HG02852 (cell line): ENCODE data around the gene NTNG2.

ENCODE experiments used
- ATAC-seq: cut with Tn5 transposase; IDR thresholded peaks from one replicate; pipeline ENCODE4 v1.9.1; 2021; ENCODE audit warnings: mild to moderate bottlenecking, moderate library complexity; ENCODE audit not compliant: unreplicated experiment

The NTNG2 gene

DNA sequence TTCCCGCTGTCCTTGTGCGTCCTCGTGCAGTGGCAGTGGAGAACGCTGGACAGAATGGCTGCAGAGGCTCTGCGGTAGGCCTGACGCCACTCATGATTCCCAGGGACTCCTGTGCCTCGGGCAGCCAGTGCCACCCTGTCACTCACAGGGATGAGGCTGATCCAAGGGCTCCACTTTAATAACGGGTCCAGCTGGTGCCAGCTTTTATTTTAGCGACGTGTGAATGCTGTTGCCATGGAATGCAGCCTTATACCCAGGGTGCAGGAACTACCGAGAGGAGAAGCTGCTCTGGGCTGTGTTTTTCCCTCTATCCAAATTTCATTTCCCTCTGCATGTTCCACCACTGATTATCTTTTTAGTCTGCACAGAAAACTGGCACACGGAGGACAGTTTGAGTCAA, 15.8 kb upstream of the NTNG2 start:
- ATAC-seq, result no peak

DNA sequence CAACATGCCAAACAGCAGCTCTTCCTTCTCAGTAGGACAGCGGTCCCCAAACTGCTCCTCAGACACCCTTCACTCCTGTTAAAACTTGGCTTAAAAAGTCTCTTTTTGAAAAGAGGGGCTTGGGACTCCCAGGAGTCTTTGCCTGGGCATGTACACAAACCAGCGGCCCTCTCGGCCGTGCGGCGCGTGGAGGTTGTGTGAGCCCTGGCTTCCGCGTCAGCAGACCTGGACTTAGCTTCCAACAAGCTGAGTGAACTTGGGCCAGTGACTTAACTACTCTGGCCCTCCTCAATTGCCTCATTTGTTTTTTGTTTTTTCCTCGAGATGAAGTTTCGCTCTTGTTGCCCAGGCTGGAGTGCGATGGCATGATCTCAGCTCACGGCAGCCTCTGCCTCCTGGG, 15.3 kb upstream of the NTNG2 start:
- no peak for ATAC-seq

DNA sequence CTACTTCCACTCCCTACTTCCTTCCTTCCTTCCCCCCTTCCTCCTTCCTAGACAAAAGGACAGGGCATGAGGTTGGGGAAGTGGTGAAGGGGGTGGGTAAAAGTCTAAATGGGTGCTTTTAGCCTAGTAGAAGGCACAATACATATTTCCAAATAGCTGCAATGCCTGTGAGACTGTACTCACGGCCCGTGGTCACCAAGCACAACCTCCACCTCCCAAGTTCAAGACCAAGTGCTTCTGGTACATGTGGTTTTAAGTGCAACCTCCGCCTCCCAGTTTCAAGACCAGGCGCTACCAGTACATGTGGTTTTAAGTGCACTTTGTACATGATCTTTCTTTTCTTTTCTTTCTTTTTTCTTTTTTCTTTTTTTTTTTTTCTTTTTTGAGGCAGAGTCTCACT, 14.5 kb upstream of the NTNG2 start:
- ATAC-seq, result no peak

GRCh38 chr9:132147839-132148238, 14.0 kb upstream of the NTNG2 start:
- ATAC-seq, result no peak

- ATAC-seq, result no peak
Observed at GRCh38 chr9:132150256-132150655, 11.6 kb upstream of the NTNG2 start.

DNA sequence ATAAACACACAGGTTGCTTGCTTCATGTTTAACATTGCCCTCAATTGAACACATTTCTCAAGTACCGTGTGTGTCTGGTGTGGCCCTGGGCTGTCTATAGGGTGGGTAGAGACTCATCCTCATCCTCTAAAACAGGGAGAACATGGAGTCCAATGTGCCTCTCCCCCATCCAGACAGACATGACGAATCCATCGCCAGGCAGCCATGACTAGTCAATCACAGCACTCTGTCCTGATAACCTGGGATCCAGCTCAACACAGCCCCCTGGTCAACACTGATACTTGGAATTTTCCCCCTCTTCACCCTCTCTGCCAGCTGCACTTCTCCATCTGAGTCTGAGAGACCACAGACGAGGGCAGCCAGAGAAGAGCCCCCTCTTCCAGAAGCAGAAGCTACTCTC, 10.7 kb upstream of the NTNG2 start:
- no peak for ATAC-seq

- ATAC-seq, result no peak
Observed at GRCh38 chr9:132152231-132152630, 9.6 kb upstream of the NTNG2 start.

DNA sequence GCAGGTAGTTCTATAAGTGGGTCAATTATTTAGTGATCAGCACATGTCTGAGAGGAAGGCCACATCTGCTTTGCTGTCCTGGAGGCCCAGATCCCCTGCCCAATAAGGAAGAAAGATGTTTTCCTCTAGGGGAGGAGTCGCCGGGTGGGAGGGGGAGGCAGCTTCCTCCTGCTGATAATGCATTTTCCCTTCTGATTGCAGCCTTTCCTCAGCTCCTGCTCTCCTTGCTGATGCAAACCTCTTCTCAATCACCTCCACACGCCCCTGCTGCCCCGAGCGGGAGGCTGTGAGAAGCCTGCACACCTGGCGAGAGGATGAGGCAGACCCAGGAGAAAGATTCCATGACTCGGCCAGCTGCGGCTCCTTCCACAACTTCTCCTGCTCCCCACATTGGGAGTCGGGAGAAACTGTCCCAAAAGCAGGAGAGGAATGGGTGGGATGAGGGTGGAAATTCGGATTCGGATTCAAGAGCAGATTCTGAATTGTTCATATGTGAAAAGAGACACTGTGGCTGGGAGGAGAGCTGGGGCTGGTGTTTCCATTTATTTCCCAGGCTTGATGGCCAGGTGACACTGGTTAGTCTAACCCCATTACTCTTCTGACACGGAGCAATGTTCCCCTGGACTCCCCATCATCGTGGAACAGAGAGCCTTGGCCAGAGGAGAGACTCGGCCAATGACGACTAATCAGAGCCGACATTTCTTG, 6.8 kb upstream of the NTNG2 start:
- no peak for ATAC-seq

DNA sequence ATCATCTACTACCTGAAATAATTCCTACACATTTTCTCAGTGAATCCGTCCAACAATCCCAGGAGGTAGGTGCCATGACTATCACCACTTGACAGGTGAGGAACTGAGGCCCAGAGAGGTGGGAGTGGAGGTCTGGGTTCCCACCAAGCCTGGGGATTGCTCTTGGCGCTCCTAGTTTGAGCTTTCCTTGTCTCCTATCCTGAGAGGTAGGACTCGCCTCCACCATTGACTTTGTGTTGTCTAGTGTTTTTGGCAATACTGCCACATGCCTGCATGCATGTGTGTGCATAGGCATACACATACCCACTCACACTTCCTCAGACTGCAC, 6.3 kb upstream of the NTNG2 start:
- ATAC-seq, result no peak

DNA sequence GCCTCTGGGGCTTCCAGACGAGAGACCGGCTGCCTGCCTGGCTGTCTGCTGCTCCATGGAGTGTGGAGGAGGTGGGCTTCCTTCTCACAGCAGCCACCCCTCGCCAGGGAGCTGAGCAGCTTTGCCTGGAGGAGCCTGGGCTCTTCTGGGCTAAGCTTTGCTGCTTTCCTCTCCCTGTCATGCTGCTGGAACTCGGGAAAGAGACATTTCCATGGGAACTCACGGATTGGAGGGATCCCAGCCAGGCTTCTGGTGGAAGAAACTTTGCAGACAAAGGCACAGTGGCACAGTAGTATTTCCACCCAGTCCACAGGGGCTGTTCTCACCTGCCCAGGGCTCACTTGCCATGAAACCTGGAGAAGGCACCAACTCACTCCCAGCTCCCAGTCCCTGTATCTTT, 5.6 kb upstream of the NTNG2 start:
- no peak for ATAC-seq

- ATAC-seq, result no peak
Observed at GRCh38 chr9:132157347-132158116, 4.3 kb upstream of the NTNG2 start.

GRCh38 chr9:132160802-132161742, 786 bp upstream of the NTNG2 start:
- no peak for ATAC-seq

DNA sequence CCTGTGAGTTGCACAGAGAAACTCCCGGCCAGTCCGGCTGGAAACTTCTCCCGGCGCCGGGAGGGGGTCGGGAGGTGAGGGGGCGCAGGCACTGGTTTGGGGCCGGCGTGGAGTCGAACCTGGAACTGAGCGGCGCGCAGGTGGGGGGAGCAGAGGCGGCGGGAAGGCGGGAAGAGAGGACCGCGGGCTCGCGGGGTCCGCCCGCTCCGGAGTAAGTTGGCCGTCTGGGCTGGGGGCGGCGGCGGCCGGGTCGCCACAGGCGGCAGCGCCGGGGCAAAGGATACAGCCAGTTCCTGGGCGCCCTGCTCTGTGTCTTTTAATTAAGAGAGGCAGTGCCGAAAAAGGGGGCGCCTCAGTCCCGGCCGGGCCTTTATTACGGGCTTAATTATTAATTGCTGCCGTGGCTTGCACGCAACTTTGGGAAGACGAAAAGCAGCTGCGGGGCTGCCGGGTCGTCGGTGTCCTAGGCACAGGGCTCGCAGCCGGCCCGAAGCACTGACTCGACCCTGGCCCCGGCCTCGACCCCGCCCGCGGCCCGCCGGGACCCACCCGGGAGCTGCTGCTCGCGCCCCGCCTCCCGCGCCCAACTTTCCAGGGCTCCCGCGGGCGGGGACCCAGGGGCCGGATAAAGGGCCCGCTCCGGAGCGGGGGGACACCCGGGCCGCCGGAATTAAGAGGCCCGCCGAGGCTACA, 1.1 kb downstream of the NTNG2 start:
- no peak for ATAC-seq

- ATAC-seq, result no peak
Observed at GRCh38 chr9:132163457-132163875, 1.6 kb downstream of the NTNG2 start.

DNA sequence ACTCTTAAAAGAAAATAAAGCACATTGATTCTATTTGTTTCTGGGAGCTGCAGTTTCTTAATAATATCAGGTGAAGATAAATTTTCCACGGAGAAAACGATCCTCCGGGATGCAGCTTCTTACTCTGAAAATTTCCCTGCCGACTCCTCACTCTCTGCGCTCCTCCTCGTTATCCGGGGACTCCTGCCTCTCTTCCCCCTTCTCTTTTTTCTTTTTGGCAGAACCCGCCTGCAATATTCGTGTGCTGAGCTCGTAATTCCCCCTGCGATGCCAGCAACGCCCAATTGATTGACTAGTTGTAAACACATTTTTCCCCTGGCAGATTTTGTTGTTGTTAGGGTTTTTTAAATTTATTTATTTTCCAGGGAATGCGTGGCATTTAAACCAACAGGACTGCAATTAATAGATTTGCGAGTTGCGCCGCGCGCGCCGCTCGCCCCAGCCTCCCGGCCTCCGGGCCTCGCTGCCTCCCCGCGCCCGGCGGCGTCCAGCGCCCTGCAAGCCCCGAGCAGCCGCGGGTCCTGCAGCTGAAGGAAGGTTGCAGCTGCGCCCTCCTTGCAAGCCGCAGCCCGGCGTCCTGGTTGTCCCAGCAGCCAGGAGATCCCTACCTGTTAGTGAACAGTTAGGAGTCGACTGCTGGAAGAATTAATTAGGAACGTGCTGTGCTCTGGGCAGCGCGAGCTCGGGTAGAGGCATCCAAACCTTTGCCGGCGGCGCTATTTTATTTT, 2.2 kb downstream of the NTNG2 start:
- ATAC-seq, result no peak

GRCh38 chr9:132164604-132165362, 2.9 kb downstream of the NTNG2 start:
- ATAC-seq, result no peak

DNA sequence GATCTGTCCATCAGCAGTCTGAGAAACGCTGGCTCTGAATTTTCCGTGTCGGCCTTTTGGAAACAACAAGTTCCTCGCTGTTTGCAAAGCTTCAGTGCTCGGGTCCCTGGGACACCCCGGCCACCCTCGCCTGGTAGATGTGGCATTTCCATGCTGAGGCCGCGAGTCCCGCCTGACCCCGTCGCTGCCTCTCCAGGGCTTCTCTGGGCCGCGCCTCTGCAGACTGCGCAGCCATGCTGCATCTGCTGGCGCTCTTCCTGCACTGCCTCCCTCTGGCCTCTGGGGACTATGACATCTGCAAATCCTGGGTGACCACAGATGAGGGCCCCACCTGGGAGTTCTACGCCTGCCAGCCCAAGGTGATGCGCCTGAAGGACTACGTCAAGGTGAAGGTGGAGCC, 4.7 kb downstream of the NTNG2 start:
- ATAC-seq, result no peak

GRCh38 chr9:132167192-132167591, 5.3 kb downstream of the NTNG2 start:
- no peak for ATAC-seq

DNA sequence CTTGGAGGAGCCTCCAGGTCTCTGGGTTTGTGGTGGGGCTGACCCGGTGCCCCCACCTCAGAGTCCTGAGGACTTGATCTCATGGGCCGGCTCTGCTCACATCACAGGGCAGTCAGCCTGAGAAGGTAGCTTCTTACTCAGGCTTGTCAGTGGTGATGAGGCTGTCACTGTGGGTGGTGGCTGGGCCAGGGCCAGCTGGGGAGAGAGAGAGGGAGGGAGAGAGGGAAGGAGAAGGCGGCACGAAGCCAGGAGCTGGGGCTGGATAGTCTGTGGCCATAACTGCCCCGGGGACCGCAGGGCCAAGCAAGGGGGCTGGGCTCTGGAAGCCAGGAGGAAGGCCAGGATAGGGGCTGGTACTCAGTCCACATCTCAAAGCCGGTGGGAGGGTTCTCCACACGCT, 6.5 kb downstream of the NTNG2 start:
- no peak for ATAC-seq

DNA sequence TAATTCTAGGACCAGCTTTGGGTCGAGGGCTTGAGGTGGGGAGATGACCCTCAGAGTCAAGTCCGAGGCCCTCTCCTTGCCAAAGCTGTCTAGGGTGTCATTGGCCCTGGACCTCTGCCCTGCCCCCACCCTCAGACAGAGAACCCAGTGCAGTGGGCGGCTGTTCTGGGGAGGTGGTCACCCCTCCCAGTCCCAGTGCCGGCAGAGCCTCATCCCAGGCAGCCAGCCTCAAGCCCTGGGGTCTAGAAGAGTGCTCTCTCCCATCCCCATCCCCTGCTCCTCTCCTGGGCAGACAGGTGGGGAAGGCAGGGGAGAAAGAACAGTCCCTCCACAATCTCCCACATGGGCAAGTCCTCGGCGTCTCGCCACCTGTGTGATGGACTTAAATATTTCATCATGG, 7.0 kb downstream of the NTNG2 start:
- no peak for ATAC-seq
